GM12891 (cell line): ENCODE results near the gene SLC46A3.

ENCODE experiments used
- DNase-seq: peaks from one replicate; pipeline ENCODE4 v3.0.0; 2011; ENCODE audit warnings: low spot score; ENCODE audit not compliant: insufficient read length
- FAIRE-seq: peaks from 2 replicates; lab custom pipeline; 2011; peaks lifted over from hg19 to GRCh38; lab: Jason Lieb, UNC
- PAX5 ChIP-seq: IDR thresholded peaks from 2 replicates; pipeline ENCODE4 v1.6.1; 2011; ENCODE audit warnings: low read length, moderate library complexity, mild to moderate bottlenecking; ENCODE audit not compliant: insufficient read depth, severe bottlenecking
- POLR2A ChIP-seq: IDR thresholded peaks from 2 replicates; pipeline ENCODE4 v1.6.1; 2011; ENCODE audit warnings: low read depth, low read length, control low read depth
- POLR2AphosphoS5 ChIP-seq: IDR thresholded peaks from 2 replicates; pipeline ENCODE4 v1.6.1; 2011; ENCODE audit warnings: low read depth, low read length, control low read depth
- POU2F2 ChIP-seq: IDR thresholded peaks from 2 replicates; pipeline ENCODE4 v1.6.1; 2011; ENCODE audit warnings: low read depth, mild to moderate bottlenecking, control low read depth, low read length, moderate library complexity
- SPI1 ChIP-seq: IDR thresholded peaks from 2 replicates; pipeline ENCODE4 v1.6.1; 2011; ENCODE audit warnings: low read depth, low read length, control low read depth
- TAF1 ChIP-seq: IDR thresholded peaks from 2 replicates; pipeline ENCODE4 v1.6.1; 2011; ENCODE audit warnings: low read depth, low read length, control low read depth

The SLC46A3 gene

GRCh38 chr13:28658539-28658795 lies 60.3 kb downstream of the SLC46A3 start:
- FAIRE-seq: no peak
- no peak for DNase-seq
- TF ChIP-seq POLR2A (no peak), POLR2AphosphoS5 (no peak), TAF1 (no peak), POU2F2 (no peak), SPI1 (no peak), PAX5 (no peak)

GRCh38 chr13:28657784-28658538 lies 60.8 kb downstream of the SLC46A3 start:
- peak; percentile 78 for FAIRE-seq
- DNase-seq: no peak
- TF ChIP-seq SPI1 (peak; percentile 89), POLR2AphosphoS5 (no peak)

DNA sequence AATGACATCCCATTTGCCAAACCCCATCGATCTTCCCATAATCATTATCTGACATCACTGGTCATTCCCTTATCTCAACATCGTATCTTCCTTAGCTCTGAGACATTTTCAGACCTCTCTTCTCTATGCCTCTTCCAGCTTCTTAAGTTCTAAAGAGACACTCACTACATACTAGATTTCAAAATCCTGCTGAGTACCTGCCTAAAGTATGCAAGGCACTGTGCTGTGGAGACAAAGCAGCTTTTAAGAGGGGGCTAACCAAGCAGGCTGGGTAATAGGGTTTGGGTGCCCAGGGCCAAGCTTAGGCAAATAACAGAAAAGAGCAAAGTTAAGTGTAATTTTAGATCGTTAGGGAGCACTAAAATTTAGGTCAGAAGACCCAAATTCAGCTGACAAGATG lies 63.2 kb downstream of the SLC46A3 start:
- no peak for TF ChIP-seq PAX5
- no peak for TF ChIP-seq SPI1
- no peak for TF ChIP-seq POU2F2
- no peak for TF ChIP-seq POLR2A
- TF ChIP-seq POLR2AphosphoS5: no peak
- TF ChIP-seq TAF1: no peak
- DNase-seq (no peak), FAIRE-seq (peak; percentile 16)

DNA sequence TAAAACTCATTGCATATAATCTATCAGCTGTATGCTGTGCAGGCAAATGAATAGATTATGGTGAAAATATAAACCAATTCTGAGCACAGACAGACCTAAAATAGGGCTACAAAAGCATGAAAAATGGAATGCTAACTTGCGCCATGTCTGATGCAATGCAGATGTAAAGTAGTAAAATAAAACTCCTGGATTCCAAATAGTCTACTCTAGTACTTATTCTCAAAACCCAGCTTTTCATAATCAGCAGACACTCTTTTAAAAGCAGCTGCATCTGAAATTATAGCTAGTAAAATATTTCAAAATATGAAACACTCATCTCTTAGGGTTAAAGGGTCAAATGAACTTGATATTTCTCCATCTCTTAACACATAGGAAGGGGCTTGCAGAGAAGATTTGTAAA lies 64.5 kb downstream of the SLC46A3 start:
- DNase-seq (no peak), FAIRE-seq (no peak)
- TF ChIP-seq PAX5 (no peak), POU2F2 (no peak), SPI1 (no peak), POLR2AphosphoS5 (no peak), POLR2A (no peak), TAF1 (no peak)

DNA sequence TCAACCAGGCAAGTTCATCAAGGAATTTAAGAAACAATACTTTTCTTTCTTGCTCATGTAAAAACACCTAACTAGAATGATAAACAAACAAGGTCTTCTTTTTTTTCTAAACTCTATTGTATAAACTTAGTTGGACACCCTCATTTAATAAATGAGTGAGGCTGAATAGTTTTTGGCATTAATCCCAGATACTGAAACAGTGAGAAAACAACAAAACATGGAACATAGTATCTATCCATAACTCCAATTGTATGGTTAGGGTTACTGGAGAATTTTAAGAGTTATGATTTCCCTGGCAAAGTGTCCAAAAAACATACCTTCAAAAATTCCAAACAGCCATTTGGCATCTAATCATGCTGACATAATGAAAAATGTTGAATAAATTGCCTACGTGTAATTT lies 65.7 kb downstream of the SLC46A3 start:
- DNase-seq (no peak), FAIRE-seq (no peak)
- TF ChIP-seq SPI1 (no peak), TAF1 (no peak)

DNA sequence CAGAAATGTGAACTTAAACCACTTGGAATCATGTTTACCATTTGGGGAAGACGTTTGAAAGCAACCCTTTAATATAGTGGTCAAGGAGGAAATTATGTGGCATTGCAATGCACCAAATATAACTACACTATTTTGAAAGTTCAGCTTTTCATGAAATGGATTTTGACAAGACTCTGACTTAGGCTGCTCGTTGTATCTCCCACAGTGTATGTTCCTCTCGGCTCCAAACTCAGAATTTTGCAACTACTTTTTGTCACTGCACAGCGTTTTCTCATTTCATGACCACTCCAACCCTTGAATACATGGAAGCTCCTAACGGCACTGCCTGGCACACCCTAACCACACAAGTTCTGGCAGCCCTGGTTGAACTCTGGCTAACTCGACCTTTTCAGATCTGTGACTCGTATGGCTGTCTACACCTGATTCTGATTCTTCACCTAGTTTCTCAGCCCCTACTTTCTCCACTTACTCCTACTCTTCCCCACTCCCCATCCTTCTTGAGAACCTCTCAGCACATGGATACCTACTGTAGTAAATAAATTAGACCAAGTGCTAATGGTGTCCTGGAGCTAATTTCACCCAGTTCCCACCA lies 66.9 kb downstream of the SLC46A3 start:
- no peak for DNase-seq
- FAIRE-seq: no peak
- TF ChIP-seq POLR2AphosphoS5: no peak
- no peak for TF ChIP-seq PAX5
- no peak for TF ChIP-seq POLR2A
- TF ChIP-seq TAF1: no peak
- TF ChIP-seq POU2F2: no peak
- TF ChIP-seq SPI1: no peak

DNA sequence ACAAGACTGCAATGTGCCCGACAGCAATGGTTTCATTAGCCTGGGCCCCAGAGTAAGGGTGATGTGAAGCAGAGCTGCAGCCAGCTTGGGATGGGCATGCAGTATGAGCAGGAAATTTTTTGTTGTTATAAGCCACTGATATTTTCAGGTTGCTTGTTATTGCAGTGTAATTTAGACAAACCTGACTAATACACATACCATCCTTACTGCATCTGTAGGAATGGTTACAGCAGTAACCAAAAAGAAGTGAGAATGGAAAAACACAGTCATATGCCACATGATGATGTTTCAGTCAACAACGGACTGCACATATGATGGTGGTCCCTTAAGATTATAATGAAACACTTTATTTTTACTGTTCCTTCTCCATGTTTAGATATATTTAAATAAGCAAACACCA lies 68.5 kb downstream of the SLC46A3 start:
- DNase-seq (no peak), FAIRE-seq (peak; percentile 40)
- TF ChIP-seq POLR2AphosphoS5 (no peak), SPI1 (no peak), POLR2A (no peak), POU2F2 (no peak), PAX5 (no peak), TAF1 (no peak)
